Loucy (cell line): Measurements from ENCODE around the gene NDUFV1.
"Not testable (repeated sequence)": the region's sequence is repeated elsewhere in the genome, so short reads cannot be mapped to it uniquely, and the experiment has no call there.

Source experiments
- H2AFZ ChIP-seq: fragments of 200-600 bp; sonication (generic); 2 replicates; pipeline ENCODE4 v1.6.0; 2016; ENCODE audit warnings: antibody characterized with exemption, mild to moderate bottlenecking, low read length, moderate library complexity
- H3F3A ChIP-seq: fragments of 200-600 bp; 2 replicates; pipeline ENCODE4 v1.6.0; 2016; ENCODE audit warnings: antibody characterized with exemption, low read depth, mild to moderate bottlenecking
- H3K27me3 ChIP-seq: fragments of 200-600 bp; sonication (generic); 2 replicates; pipeline ENCODE4 v1.6.1; 2014; ENCODE audit warnings: low read length, mild to moderate bottlenecking; ENCODE audit not compliant: insufficient read depth, poor library complexity, severe bottlenecking
- H3K36me3 ChIP-seq: fragments of 200-600 bp; sonication (generic); 2 replicates; pipeline ENCODE4 v1.6.1; 2016; ENCODE audit warnings: low read length; ENCODE audit not compliant: insufficient read depth
- H3K4me1 ChIP-seq: fragments of 200-600 bp; sonication (generic); 2 replicates; pipeline ENCODE4 v1.5.1; 2014; ENCODE audit warnings: low read length, mild to moderate bottlenecking; ENCODE audit not compliant: insufficient read depth, poor library complexity, severe bottlenecking
- H3K4me2 ChIP-seq: fragments of 200-600 bp; sonication (generic); 2 replicates; pipeline ENCODE4 v1.6.0; 2014; ENCODE audit warnings: antibody characterized with exemption, low read length, low read depth, mild to moderate bottlenecking; ENCODE audit not compliant: poor library complexity, severe bottlenecking
- H3K4me3 ChIP-seq: fragments of 200-600 bp; sonication (generic); 2 replicates; pipeline ENCODE4 v1.5.1; 2014; ENCODE audit warnings: low read length, mild to moderate bottlenecking, mixed read lengths; ENCODE audit not compliant: poor library complexity, severe bottlenecking
- H3K79me2 ChIP-seq: fragments of 200-600 bp; sonication (generic); 2 replicates; pipeline ENCODE4 v1.6.1; 2014; ENCODE audit warnings: low read length; ENCODE audit not compliant: insufficient read depth
- H3K9ac ChIP-seq: fragments of 200-600 bp; sonication (generic); 2 replicates; pipeline ENCODE4 v1.6.0; 2014; ENCODE audit warnings: mild to moderate bottlenecking, low read depth, low read length, moderate library complexity; ENCODE audit not compliant: poor library complexity, severe bottlenecking
- H3K9me2 ChIP-seq: fragments of 200-600 bp; sonication (generic); replicated peaks from 2 replicates; pipeline ENCODE4 v1.6.1; 2016; ENCODE audit warnings: low read depth, low read length, mixed read lengths
- H3K9me3 ChIP-seq: fragments of 200-600 bp; sonication (generic); 2 replicates; pipeline ENCODE4 v1.6.1; 2014; ENCODE audit warnings: mild to moderate bottlenecking, antibody characterized with exemption, low read length, low read depth; ENCODE audit not compliant: insufficient read depth
- H4K20me1 ChIP-seq: fragments of 200-600 bp; sonication (generic); 2 replicates; pipeline ENCODE4 v1.6.0; 2014; ENCODE audit warnings: antibody characterized with exemption, low read length, mild to moderate bottlenecking; ENCODE audit not compliant: insufficient read depth, poor library complexity, severe bottlenecking
- EZH2phosphoT487 ChIP-seq: fragments of 200-600 bp; IDR thresholded peaks from 2 replicates; pipeline ENCODE4 v1.6.1; 2018; ENCODE audit warnings: antibody characterized with exemption, mild to moderate bottlenecking, moderate library complexity, borderline replicate concordance
- TF ChIP-seq, protein P1 (sequence below): fragments of 200-600 bp; sonication (generic); conservative IDR thresholded peaks from 2 replicates; pipeline ENCODE4 v1.5.1; 2014; ENCODE audit warnings: mild to moderate bottlenecking, antibody characterized with exemption, low read length

Gene NDUFV1

DNA sequence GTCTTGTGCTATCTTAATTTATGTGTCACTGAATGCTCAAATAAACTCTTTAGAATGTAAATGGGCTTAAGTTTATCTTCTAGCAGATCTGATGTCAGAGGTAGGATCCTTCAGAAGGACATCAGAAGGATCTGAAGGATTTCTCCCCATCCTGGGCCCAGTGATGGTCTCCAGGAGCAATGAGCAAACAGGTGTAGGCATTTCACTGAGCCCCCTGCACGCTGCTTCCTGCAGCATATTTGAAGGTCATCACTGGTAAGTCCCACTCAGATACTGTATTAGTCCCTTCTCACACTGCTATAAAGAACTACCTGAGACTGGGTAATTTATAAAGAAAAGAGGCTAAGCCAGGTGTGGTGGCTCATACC lies 18.6 kb upstream of the NDUFV1 start:
- TF ChIP-seq EZH2phosphoT487, result no peak
- TF ChIP-seq, protein P1, sequence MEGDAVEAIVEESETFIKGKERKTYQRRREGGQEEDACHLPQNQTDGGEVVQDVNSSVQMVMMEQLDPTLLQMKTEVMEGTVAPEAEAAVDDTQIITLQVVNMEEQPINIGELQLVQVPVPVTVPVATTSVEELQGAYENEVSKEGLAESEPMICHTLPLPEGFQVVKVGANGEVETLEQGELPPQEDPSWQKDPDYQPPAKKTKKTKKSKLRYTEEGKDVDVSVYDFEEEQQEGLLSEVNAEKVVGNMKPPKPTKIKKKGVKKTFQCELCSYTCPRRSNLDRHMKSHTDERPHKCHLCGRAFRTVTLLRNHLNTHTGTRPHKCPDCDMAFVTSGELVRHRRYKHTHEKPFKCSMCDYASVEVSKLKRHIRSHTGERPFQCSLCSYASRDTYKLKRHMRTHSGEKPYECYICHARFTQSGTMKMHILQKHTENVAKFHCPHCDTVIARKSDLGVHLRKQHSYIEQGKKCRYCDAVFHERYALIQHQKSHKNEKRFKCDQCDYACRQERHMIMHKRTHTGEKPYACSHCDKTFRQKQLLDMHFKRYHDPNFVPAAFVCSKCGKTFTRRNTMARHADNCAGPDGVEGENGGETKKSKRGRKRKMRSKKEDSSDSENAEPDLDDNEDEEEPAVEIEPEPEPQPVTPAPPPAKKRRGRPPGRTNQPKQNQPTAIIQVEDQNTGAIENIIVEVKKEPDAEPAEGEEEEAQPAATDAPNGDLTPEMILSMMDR, result no peak
- no peak overlapping the region for H3K9ac ChIP-seq
- peaks cover 50% of the 10 kb centered on the region for H3K79me2 ChIP-seq
- H3K36me3 ChIP-seq, result peaks cover 45% of the 10 kb centered on the region
- peaks cover 7% of the 10 kb centered on the region for H3K27me3 ChIP-seq
- no peaks in the 10 kb centered on the region for H3K9me3 ChIP-seq
- H3K9me2 ChIP-seq, result no peaks in the 10 kb centered on the region
- H2AFZ ChIP-seq, result no peak overlapping the region
- H3K4me2 ChIP-seq, result peak overlapping the region; percentile 99
- peak overlapping the region; percentile 8 for H3K4me3 ChIP-seq
- peaks cover 45% of the 10 kb centered on the region for H4K20me1 ChIP-seq
- H3F3A ChIP-seq, result 0 out of 2 replicates have a peak, but pooled peaks cover 5% of the 10 kb centered on the region
- H3K4me1 ChIP-seq, result peaks cover 28% of the 10 kb centered on the region

DNA sequence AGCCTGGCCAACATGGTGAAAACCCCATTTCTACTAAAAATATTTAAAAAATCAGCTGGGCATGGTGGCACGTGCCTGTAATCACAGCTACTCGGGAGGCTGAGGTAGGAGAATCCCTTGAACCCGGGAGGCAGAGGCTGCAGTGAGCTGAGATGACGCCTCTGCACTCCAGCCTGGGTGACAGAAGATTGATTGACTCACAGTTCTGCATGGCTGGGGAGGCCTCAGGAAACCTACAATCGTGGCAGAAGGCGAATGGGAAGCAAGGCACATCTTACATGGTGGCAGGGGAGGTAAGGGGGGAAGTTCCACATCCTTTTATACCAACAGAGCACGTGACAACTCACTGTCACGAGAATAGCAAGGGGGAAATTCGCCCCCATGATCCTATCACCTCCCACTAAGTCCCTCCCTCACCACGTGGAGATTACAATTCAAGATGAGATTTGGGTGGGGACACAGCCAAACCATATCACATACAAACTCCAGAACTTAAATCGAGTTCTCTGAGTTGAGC lies 17.8 kb upstream of the NDUFV1 start:
- H3F3A ChIP-seq, H3K9me3 ChIP-seq, H2AFZ ChIP-seq, H3K4me3 ChIP-seq, H3K9me2 ChIP-seq, H3K27me3 ChIP-seq, H3K4me2 ChIP-seq, H3K9ac ChIP-seq: not testable (repeated sequence)
- H3K36me3 ChIP-seq, result peaks cover 45% of the 10 kb centered on the region
- peaks cover 42% of the 10 kb centered on the region for H4K20me1 ChIP-seq
- H3K4me1 ChIP-seq, result peaks cover 36% of the 10 kb centered on the region
- H3K79me2 ChIP-seq, result peaks cover 42% of the 10 kb centered on the region

DNA sequence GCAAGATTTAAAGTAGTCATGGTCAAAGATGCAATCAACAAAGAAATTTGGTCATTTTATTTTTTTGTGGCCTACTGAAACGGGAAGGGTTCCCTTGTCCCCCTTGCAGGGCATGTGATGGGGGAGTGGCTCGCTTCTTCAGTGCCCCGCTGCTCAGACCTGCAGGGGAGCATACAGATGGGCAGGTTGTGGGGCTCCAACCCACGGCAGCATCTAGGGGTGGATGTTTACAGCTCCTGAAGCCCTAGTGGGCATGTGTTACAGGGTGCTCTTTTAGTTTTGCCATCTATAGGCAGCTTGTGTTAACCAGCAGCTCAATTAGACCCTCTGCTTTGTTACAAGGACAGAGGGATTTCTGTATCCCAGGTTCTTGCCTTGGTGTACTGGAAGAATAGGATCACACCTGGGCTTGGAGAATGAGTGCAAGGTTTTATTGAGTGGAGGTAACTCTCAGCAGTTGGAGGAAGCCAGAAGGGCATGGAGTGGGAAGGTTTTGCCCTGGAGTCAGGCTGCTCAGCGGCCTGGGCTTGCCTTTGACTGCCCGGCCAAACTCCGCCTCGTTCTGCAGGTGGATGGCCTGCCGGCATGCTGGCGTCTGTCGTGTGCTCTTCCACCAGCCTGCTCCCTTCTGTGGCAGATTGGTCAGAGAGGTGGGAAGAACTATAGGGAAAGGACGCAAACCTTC lies 13.7 kb upstream of the NDUFV1 start:
- peak overlapping the region; percentile 50 for H3K9ac ChIP-seq
- 0 out of 2 replicates have a peak, but pooled peaks cover 2% of the 10 kb centered on the region for H3F3A ChIP-seq
- H3K36me3 ChIP-seq, result peaks cover 9% of the 10 kb centered on the region
- TF ChIP-seq, protein P1, result no peak
- TF ChIP-seq EZH2phosphoT487, result no peak
- H3K4me2 ChIP-seq, result no peak overlapping the region
- peaks cover 2% of the 10 kb centered on the region for H4K20me1 ChIP-seq
- H3K9me3 ChIP-seq, result 0 out of 2 replicates have a peak, but pooled peaks cover 4% of the 10 kb centered on the region
- peaks cover 35% of the 10 kb centered on the region for H3K4me1 ChIP-seq
- peaks cover 2% of the 10 kb centered on the region; the same call in 1 of the 2 replicates for H3K79me2 ChIP-seq
- no peak overlapping the region for H3K4me3 ChIP-seq
- no peaks in the 10 kb centered on the region for H3K27me3 ChIP-seq
- H2AFZ ChIP-seq, result no peak overlapping the region
- H3K9me2 ChIP-seq, result no peaks in the 10 kb centered on the region

DNA sequence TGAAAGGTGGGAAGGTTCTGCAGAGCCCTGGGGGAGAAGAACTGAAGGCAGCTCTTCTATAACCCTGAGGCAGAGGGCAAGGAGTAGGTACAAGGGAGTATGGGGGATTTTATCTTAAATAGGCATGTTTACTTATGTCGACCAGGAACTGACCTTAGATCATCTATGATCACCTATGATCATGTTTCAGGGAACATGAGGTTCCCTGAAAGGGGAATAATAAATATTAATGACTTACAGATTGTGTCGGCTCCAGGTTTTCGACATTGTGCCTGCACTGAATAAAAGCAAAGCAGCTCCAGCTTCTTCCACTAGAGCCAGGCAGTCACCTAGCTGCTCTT lies 13.2 kb upstream of the NDUFV1 start:
- 0 out of 2 replicates have a peak, but pooled peaks cover 4% of the 10 kb centered on the region for H3K9me3 ChIP-seq
- no peaks in the 10 kb centered on the region for H3K79me2 ChIP-seq
- TF ChIP-seq, protein P1, result no peak
- TF ChIP-seq EZH2phosphoT487, result no peak
- no peaks in the 10 kb centered on the region for H3K27me3 ChIP-seq
- no peak overlapping the region for H3K4me3 ChIP-seq
- H3K9ac ChIP-seq, result peak overlapping the region; percentile 50
- H2AFZ ChIP-seq, result no peak overlapping the region
- H3K4me1 ChIP-seq, result peaks cover 36% of the 10 kb centered on the region
- H3K9me2 ChIP-seq, result no peaks in the 10 kb centered on the region
- H3F3A ChIP-seq, result no peaks in the 10 kb centered on the region
- H3K4me2 ChIP-seq, result no peak overlapping the region
- no peaks in the 10 kb centered on the region for H4K20me1 ChIP-seq
- H3K36me3 ChIP-seq, result peaks cover 6% of the 10 kb centered on the region; the same call in 1 of the 2 replicates
